Colon (tissue), 2 donors: ENCODE data around the gene GRK3.

ENCODE experiments used
- FAIRE-seq: peaks from 2 replicates; lab custom pipeline; 2012; peaks lifted over from hg19 to GRCh38; lab: Jason Lieb, UNC
- donor health status: control.
- donor health status: control.

Gene GRK3

DNA sequence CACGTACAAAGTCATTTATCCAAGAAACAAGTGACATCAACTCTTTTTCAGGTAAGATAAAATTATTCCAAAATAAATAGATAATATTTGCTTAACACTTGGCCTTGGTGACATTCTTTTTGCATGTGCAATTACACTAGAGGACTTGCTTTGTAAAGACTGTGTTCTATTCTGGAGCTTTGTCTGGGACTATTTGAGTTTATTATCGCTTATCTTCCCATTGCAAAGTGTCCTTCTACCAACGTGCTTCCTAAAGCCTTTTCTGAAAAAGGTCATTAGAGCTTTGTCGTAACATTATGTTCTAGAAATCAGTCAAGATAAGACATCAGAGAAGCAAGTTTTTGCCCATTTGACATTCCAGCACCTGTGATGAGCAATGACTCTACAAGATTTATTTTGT is 99.2 kb downstream of the GRK3 start:
- FAIRE-seq, result no peak

DNA sequence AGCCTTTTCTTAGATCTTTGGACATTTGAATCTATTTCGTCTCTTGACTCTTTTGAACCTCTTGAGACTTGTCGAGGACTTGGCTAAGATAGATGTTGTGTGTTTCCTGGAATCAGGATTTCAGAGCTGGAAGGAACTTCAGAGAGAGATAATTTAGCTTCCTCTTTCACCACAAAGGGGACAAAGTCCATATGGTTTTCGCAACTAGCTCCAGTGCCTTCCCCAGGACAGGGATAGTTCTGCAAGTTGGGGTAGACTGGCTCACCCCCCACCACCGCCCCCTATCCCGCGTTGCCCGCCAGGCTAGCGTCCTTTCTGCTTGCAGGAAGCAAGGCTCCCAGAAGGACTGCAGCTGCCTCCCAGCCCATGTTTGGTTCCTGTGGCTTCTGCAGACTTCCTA is 101.8 kb downstream of the GRK3 start:
- no peak for FAIRE-seq

DNA sequence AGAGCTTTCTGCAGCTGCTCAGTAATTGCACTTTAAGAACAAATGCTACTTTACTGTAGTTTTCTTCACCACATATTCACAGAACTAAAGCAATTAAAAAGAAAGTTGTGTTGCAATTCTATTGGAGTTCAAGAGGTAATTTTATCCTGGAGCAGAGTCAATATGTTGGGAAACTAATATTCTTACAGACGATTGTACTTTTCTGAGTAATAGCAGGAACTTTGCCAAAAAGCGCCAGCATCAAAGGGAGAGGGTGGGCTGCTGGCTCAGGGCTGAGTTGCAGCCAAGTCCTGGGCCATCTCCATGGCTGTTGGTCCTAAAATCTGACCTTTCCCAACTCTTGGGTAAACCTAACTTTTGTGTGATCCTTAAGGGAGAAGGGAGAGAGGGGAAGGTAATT is 104.0 kb downstream of the GRK3 start:
- FAIRE-seq, result no peak

DNA sequence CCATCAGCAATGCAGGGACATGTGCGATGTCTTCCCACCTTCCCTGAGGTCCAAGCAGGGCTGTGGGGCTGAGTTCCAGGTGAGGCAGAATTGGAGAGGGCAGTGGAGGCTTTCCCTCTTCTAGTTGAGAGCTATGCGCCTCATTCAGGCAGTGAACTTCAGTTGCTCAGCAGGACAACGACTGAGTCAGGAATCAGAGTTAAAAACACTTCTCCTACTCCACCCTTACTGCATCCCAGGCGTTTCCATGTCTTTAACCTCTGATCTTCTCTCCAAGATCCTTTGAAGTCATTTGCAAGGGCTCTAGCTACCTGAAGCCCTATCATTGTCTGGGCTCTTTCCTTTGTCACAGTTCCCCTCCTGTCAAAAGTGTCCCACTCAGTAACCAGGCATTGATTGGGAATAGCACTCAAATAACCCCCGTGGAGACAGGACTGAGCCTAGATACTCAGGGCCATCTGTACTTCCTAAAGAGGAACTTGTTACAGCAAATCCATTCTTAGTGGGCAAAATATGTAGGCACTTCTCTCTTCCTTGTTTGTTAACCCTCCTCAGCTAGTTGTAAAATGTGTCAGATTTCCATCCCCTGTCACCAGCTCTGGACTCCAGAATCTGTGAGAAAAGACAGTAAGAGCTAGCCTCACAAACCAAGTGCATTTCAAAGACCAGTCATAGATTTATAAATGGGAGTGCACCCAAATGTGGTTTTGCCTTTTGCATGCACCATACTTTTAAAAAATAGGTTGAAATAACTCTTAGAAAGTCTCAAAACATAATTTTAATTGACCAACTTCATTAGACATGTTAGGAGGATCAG is 105.0 kb downstream of the GRK3 start:
- no peak for FAIRE-seq

DNA sequence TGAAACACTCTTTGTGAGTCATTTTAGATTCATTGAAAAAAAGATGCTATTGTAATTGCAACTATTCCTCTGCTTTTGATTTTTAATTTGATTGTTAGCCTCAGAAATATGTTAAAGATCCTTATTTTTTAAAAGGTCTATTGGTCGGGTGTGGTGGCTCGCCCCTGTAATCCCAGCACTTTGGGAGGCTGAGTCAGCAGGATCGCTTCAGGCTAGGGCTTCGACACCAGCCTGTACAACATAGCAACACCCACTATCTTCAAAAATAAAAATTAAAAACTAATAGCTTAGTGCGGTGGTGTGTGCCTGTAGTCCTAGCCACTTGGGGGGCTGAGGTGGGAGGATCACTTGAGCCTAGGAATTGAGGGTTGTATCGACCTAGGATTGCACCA is 105.6 kb downstream of the GRK3 start:
- FAIRE-seq, result no peak

DNA sequence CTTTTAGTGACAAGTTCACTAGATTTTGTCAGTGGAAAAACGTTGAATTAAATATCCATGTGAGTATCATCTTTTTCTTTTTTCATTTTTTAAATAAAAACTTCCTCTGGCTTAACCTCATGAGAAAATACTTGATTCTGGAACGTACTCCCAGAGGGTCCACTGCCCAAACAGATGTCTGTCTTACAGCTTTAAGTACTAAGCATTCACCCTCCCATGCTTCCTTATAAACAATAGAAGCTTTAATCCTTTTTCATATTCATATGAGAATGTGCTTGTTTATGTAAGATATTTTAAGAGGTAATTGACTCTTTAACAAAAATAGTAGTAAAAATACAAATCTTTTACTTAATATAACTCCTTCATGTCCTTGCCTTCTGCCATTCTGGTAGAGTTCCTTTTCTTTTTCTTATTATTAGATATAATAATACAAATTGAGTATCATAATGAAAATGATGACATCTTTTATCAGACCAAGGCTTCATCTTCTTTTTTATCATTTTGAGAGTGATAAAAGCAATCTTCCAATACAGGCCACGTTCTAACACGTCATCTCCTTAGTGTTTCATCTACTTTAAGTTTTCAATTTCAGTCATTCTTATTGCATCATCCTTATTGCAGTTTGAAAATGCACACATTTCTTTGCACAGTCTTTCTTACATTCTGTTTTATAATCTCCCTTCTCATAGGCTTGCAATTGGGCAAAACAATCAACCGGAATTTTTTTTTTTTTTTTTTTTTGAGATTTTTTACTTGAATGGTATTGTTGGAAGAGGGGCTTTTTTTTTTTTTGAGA is 108.0 kb downstream of the GRK3 start:
- no peak for FAIRE-seq

DNA sequence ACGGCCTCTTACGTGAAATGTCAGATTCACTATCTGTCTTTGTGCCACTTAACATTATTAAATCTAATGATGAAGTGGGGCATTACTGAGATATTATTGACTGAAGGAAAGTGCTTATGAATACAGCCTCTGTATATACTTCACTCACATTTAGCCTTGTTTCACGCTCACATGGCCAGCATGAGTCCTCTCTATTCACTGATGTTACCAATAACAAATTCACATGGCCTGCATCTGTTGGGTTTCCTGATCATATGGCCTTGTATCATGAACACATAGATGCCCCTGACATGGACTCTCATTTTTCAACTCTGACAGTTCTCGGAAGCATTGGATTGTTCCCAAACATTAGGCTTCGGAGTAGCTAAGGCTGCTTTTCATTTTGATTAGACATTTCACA is 109.2 kb downstream of the GRK3 start:
- FAIRE-seq, result no peak

DNA sequence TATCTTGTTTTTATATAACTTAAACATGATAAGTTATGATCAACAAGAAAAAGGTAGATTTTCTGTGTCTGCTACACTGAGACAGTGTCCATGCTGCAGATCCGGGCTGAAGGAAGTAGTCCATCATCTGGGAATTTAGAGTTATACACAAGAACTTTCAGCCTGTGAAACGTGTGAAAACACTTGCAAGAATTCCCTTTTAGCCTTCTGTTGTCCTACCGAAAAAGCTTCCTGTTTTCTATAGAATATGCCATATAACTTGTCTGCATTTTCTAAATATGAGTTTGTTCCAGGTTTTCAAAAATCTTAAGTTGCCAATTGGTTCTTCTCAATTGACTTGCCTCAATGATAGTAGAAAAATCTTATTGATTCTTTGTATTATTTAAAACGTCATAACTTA is 113.2 kb downstream of the GRK3 start:
- no peak for FAIRE-seq

DNA sequence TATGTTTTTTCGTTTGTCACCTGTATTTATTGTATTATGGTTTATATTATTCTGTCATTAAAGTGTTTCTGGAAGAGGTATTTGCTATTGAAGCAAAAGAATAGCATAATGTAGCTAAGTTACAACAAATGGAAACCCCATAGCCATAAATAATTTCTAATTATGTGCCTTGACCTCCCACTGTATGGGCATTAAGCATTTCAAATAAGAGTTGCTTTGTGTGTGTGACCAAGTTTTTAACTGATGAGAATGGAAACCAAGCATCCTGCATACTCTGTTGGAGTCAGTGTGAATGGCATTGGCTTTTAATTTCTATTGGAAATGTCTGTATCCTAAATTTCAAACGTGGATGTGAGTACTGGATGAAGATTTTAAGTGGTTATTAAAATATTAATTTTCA is 115.6 kb downstream of the GRK3 start:
- no peak for FAIRE-seq

DNA sequence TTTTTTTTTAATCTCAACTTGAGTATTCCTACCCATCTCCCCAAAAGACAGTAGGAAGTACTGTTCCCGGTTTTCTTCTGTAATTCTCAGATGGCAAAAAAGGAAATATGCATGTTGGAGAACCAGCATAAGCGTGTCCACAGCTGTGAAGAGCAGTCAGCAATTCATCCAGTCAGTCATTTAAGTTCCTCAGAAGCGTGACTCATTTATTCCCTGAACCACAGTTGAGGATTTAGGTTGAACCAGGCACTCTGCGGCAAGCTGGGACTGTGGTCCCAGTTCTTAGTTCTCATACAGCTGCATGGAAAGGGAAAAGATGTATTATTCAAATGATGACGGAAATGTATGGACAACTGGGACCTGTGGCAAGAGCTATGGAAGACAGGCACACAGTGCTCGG is 116.5 kb downstream of the GRK3 start:
- no peak for FAIRE-seq

DNA sequence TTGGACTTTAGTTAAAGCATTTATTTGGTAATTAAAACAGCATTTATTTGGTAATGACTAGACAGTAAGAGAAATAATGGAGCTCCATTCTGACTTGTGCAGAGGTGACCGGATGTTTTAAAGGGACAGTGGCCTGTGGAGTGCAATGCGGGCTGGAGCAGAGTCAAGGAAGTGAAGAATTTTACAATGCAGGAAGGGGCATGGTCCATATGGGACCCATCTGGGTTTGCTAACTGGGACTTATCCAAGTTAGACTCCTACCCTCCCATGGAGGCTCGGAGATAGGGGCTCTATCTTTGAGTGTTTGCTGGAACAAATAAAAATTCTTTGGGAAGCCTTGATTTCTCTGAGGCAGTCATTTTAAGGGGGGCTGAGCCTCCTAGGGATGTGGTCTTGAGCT is 117.6 kb downstream of the GRK3 start:
- FAIRE-seq, result no peak

DNA sequence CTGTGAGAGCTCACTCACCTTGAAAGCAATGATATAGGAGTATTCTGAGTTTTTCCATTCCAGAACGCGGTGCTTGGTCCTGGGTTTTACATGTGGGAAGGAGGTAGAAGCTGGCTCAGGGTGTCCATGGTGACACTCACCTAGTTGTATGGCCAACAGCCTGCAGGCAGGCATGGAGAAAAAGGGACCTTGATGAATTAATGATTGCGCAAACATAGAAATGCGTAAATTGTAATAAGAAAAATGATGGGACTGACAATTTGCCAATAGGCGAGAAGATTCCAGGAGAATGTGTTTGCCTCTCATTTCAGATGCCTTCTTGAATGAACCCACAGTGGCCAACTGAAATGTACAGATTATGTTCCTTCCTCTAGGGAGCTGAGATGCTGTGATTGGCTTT is 124.2 kb downstream of the GRK3 start:
- FAIRE-seq, result no peak

DNA sequence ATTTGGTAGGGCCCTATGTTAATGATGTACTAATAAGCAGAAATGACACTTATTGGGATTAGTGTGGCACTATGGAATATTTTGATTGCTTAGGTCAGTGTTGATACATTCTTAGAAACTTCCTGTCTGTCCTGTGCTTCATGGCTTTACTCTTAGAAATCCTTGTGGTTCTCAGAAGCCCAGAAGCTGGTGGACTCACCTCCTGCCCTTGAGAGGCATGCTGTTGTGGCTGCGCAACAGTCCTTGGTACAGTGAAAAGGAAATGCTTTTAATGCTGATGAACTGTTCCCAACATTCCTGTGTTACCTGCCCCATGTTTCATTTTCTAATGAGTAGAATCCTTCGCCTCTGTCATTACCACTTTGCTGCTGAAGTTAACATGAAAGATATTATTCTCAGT is 125.2 kb downstream of the GRK3 start:
- FAIRE-seq, result no peak

DNA sequence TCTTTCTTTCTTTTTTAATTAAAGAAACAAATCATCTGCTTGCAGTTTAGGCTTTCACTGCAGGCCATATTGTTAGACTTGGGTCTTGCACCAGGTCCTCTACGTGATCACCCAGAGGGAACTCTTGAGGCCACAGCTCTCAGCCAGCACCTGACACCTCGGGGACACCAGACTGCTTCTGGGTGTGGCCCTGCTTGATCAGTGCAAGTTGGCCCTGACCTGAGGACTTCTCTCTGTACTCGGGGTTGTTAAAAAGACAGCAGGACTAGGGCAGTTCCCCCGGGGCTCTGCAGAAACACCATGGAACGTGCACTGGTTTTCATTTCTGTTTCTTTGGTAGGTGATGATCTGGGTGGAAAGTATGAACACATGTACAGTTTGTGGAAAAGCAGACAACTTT is 126.3 kb downstream of the GRK3 start:
- no peak for FAIRE-seq

DNA sequence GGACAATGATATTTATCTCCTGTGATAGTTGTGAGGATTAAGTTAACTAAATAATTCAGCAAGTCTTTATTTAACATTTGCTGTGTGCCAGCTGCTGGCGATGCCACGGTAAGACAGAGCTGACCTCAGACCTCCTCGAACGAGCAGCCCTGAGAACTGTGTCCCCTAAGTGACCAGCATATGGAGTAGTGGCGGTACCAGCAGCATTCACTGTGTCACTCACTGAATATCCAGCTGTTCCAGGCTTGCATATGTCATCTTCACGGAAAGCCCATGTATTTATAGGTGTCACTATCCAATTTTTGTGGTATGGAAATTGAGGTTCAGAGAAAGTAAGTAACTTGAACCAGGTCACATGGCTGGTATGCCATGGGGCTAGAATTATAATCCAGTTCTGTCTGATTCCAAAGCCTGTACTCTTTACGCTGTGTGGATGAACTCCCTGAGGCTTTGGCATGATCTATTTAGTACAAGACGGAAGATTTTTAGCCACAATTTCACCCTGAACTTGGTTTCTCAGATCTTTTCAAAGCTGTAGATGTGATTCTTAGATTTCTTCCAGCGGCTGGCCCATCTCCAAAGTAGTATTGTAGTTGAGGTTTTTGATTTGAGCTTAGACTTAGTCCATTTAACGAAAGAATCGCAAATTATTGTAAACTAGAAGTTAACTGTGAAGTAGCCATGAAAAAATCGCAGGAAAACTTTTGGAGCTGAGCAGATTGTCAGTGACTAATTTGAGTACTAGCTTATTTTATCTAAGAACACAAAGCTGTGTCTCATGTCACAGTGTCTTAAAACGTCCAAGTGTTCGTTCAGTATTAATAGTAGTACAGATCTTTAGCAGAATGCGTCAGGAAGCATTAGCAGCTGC is 128.2 kb downstream of the GRK3 start:
- FAIRE-seq, result no peak

DNA sequence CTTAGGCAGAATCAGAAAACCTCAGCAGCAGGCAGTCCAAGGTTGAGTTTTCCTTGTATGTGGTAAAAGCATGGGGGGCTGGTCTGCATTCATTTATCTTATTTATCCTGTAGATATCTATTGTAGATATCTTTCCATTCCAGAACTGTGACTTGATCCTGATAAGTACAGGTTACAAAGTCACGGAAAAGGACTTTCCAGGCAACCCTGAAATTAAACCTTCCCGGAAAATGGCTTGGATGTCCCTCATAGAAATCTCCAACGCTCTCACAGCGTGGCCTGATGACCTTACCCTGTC is 128.7 kb downstream of the GRK3 start:
- no peak for FAIRE-seq

DNA sequence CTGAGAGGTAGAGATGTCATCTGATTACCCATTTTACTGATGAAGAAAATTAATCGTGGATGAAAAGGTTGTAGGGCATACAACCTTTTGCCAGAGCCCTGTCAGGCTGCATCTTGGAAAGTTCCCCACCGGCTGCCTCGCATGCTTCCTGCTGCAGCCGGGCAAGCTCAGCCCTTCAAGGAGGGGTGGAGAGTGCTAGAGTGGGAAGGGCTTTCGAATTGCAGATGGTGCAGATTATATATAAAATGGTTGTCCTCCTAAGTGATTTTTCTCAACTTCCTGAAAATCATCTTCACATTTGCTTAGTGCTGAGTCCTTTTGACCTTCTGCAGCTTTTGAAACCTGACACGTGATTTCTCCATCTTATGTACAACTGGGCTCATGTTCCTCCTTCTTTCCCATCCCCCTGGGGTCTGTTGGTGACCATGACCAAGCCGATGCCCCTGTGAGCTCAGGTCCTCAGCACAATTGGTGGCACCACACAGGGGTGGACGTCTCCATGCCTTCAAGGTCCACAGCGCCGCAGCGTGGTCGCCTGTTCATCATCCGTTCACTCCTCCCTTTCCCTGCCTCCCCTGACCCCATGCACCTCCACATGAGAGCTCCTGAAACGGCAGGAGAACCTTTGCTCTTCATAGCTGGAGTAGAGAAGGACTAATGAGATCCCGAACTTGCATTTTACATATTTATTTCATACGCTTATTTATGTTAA is 129.9 kb downstream of the GRK3 start:
- no peak for FAIRE-seq

DNA sequence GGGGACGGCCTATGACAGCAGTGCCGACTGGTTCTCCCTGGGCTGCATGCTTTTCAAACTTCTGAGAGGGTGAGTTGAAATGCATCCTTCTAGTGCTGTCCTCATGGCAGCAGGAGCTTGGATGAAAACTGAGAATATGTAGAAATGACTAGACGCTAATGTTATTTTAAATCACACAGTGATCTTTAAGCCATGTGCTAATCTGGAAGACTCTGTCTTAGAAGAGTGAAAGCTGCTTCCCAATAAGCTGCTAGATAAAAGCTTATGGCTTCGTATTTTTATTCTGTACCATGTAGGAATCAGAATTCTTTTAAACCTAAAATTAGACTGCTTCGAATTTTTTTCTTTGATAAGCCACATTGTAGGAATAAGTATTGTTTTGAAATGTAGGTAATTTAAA is 130.7 kb downstream of the GRK3 start:
- no peak for FAIRE-seq

DNA sequence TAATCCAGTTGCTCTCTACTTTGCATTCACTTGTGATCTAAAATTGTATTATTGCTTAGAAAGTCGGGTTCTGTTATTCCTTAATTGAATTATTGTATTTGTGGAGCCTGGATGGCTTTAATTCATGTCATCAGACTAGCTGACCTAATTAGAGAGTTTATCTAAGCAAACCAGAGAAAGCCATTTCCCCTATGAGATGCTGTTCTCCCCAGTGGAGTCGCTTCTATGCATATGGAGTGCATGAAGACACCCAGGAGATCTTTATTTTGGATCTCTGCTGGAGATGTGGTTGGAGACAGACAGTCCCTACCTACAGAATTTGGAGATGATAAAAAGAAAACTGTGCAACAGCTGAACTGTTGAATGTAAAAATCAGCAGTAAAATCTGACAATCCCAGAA is 132.3 kb downstream of the GRK3 start:
- no peak for FAIRE-seq

DNA sequence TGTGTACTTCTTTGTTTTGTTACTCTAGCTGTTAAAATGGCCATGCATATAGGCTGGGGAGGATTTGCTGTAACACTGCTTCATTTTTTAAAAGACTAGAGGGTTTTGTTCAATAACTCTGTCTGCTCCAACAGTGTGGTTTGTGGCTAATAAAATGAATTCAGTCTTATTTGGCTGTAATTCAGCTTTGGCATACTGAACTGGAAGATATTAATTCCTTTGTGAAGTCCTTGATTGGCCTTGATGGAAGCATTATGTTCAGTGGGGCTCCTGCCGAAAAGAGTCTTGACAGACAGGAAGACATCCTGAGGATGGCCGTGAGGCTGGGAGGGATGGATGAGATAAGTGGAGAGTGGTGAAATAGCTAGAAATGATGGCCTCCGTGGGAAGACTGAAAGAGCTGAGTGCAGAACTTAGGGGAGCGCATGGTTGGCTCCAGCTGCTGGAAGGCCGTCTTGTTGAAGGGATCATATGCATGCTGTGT is 132.7 kb downstream of the GRK3 start:
- FAIRE-seq, result no peak

DNA sequence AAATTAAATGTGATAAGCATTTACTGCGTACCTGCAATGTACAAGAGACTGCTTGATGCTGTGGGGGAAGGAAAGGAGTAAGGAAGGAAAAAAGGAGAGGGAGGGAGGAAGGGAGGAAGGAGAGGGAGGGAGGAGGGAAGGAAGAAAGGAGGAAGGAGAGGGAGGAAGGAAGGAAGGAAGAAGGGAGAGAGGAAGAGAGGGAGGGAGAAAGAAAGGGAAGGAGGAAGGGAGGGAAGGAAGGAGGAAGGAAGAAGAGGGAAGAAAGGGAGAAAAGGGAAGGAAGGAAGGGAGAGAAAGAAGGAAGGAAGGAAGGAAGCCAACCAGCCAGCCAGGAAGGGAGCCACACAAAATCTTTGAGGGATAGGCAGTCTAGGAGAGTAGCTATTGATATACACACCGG is 133.5 kb downstream of the GRK3 start:
- FAIRE-seq, result no peak

DNA sequence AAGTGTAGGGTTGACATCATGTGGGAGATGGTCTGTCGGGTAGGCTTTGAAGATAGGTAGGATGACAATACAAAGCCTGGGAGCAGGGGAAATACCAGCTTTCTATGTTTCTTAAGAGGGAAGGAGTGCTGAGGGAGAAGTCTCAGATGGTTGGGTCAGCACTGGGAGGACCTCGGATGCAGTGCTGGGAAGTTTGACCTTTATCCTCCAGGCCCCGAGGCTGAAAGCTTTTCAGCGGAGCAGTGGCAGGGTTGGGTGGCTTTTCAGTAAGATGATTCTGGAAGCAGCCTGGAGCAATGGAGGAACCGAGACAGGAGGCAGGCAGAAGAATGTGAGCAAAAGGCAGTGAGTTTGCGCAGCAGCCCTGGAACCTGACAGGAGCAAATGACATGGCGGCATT is 134.0 kb downstream of the GRK3 start:
- no peak for FAIRE-seq
